ENCODE measurements around the gene GRHPR. TPM values are rescaled to one million over a fixed set of nuclear protein-coding genes. Genes with fewer than 3 reads are reported as not detected.

The GRHPR gene
- polyA plus RNA-seq, 2 donors, result 36.5 to 92.2 TPM

DNA sequence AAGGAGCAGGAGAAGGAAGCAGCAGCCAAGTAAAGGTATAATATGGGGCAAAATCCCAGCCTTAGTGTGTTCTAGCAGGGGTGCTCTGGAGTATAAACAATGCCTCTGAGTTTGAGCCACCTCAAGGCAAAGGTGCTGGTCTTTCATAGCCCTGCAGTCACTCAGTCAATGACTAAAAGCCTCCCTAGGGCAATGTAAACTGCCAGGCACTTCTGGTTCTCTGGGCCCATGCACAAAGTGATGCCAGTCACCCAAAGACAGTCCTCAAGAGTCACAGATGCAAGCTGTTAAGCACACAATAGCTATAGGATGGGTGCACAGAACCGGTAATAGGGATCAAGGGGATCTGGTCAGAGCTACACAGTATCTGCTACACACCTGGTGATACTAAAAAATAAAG, 30.1 kb downstream of the GRHPR start:
- Histone ChIP-seq H3K36me3 (ENCODE audit: control insufficient read depth in 2 of 2, insufficient read depth in 2 of 2, low read length in 1 of 2) (no peaks in the 10 kb centered on the region), H3K27ac (ENCODE audit: low read depth in 2 of 2, low read length in 1 of 2) (no peak overlapping the region), H3K4me1 (ENCODE audit: control insufficient read depth in 2 of 2, insufficient read depth in 2 of 2, low read length in 1 of 2) (peaks cover 0 to 11% of the 10 kb centered on the region in 2 donors), H3K9me3 (ENCODE audit: control insufficient read depth in 2 of 2, insufficient read depth in 1 of 2, low read depth in 1 of 2, low read length in 1 of 2) (no peaks in the 10 kb centered on the region), H3K27me3 (ENCODE audit: control insufficient read depth in 1 of 2, insufficient read depth in 2 of 2, low read length in 2 of 2) (no peaks in the 10 kb centered on the region), H3K4me3 (ENCODE audit: low read depth in 1 of 2, low read length in 2 of 2) (no peak overlapping the region)
- 81% methylated on average over 1 of the region's 1 CpG for WGBS, 2 donors

- Histone ChIP-seq H3K9me3 (ENCODE audit: control insufficient read depth in 2 of 2, insufficient read depth in 1 of 2, low read depth in 1 of 2, low read length in 1 of 2) (no peaks in the 10 kb centered on the region), H3K27ac (ENCODE audit: low read depth in 2 of 2, low read length in 1 of 2) (peak overlapping the region; percentile 54 to 73), H3K4me1 (ENCODE audit: control insufficient read depth in 2 of 2, insufficient read depth in 2 of 2, low read length in 1 of 2) (peaks cover 0 to 11% of the 10 kb centered on the region in 2 donors), H3K27me3 (ENCODE audit: control insufficient read depth in 1 of 2, insufficient read depth in 2 of 2, low read length in 2 of 2) (no peaks in the 10 kb centered on the region), H3K4me3 (ENCODE audit: low read depth in 1 of 2, low read length in 2 of 2) (no peak overlapping the region), H3K36me3 (ENCODE audit: control insufficient read depth in 2 of 2, insufficient read depth in 2 of 2, low read length in 1 of 2) (no peaks in the 10 kb centered on the region)
- WGBS, 2 donors, result 65 to 70% methylated on average over 1 of the region's 1 CpG
Measured at GRCh38 chr9:37453827-37454226, 31.3 kb downstream of the GRHPR start.

DNA sequence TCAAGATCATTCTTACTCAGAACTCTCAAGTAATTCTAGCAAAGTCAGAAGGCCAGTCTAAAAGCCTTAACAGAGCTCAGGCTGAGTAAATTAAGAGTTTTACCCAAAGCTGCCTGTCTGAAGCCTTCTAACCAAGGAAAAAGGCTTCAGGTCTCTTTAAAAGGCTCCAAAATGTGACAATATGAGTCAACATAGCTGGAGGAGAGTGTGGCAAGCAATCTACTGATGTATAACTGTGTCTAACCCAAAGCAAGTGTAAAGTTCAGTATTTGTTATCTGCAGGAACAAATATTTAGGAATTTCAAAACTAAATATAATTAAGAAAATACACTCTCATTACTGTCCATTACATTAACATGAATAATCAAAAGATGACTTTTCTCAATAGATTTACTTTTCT, 31.7 kb downstream of the GRHPR start:
- H3K36me3 ChIP-seq (ENCODE audit: control insufficient read depth in 2 of 2, insufficient read depth in 2 of 2, low read length in 1 of 2), result no peaks in the 10 kb centered on the region
- H3K4me3 ChIP-seq (ENCODE audit: low read depth in 1 of 2, low read length in 2 of 2), result no peak overlapping the region
- H3K27ac ChIP-seq (ENCODE audit: low read depth in 2 of 2, low read length in 1 of 2), result peak overlapping the region in 1 of 2 donors; percentile 73
- H3K27me3 ChIP-seq (ENCODE audit: control insufficient read depth in 1 of 2, insufficient read depth in 2 of 2, low read length in 2 of 2), result no peaks in the 10 kb centered on the region
- no peaks in the 10 kb centered on the region for H3K9me3 ChIP-seq (ENCODE audit: control insufficient read depth in 2 of 2, insufficient read depth in 1 of 2, low read depth in 1 of 2, low read length in 1 of 2)
- H3K4me1 ChIP-seq (ENCODE audit: control insufficient read depth in 2 of 2, insufficient read depth in 2 of 2, low read length in 1 of 2), result peaks cover 0 to 11% of the 10 kb centered on the region in 2 donors

- no peaks in the 10 kb centered on the region for H3K36me3 ChIP-seq (ENCODE audit: control insufficient read depth in 2 of 2, insufficient read depth in 2 of 2, low read length in 1 of 2)
Measured at GRCh38 chr9:37455884-37456647, 33.6 kb downstream of the GRHPR start.

DNA sequence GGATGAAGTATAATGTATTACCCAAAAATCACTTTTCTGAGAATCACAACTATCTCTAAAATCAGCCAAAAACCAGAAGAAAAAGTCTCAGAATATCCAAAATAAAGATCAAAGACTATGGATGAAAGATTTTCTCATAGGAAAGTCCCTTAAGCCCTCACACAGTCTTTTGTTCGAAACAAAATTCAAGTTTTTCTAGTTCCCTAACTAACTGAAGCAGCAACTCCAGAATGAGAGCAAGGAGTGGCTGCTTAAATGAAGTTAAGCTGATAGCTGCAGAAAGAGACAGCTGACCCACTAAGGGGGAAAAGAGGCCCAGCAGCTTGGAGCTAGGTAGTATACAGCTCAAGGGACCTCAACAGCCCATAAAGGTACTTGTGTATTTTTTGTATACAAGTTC, 34.3 kb downstream of the GRHPR start:
- H3K4me3 ChIP-seq (ENCODE audit: low read depth in 1 of 2, low read length in 2 of 2), result no peak overlapping the region
- 38 to 51% methylated on average over 1 of the region's 1 CpG for WGBS, 2 donors
- peaks cover 0 to 11% of the 10 kb centered on the region in 2 donors for H3K4me1 ChIP-seq (ENCODE audit: control insufficient read depth in 2 of 2, insufficient read depth in 2 of 2, low read length in 1 of 2)
- no peaks in the 10 kb centered on the region for H3K9me3 ChIP-seq (ENCODE audit: control insufficient read depth in 2 of 2, insufficient read depth in 1 of 2, low read depth in 1 of 2, low read length in 1 of 2)
- H3K27me3 ChIP-seq (ENCODE audit: control insufficient read depth in 1 of 2, insufficient read depth in 2 of 2, low read length in 2 of 2), result no peaks in the 10 kb centered on the region
- no peaks in the 10 kb centered on the region for H3K36me3 ChIP-seq (ENCODE audit: control insufficient read depth in 2 of 2, insufficient read depth in 2 of 2, low read length in 1 of 2)
- peak overlapping the region; percentile 77 to 92 for H3K27ac ChIP-seq (ENCODE audit: low read depth in 2 of 2, low read length in 1 of 2)

More at GRCh38 chr9:37455884-37456647, 33.6 kb downstream of the GRHPR start:
- Histone ChIP-seq H3K9me3 (ENCODE audit: control insufficient read depth in 2 of 2, insufficient read depth in 1 of 2, low read depth in 1 of 2, low read length in 1 of 2) (no peaks in the 10 kb centered on the region), H3K27ac (ENCODE audit: low read depth in 2 of 2, low read length in 1 of 2) (peak overlapping the region; percentile 51 to 67), H3K27me3 (ENCODE audit: control insufficient read depth in 1 of 2, insufficient read depth in 2 of 2, low read length in 2 of 2) (no peaks in the 10 kb centered on the region), H3K4me1 (ENCODE audit: control insufficient read depth in 2 of 2, insufficient read depth in 2 of 2, low read length in 1 of 2) (peaks cover 0 to 11% of the 10 kb centered on the region in 2 donors), H3K4me3 (ENCODE audit: low read depth in 1 of 2, low read length in 2 of 2) (no peak overlapping the region)
- WGBS, 2 donors, result 67 to 71% methylated on average over 7 of the region's 7 CpGs

- Histone ChIP-seq H3K36me3 (ENCODE audit: control insufficient read depth in 2 of 2, insufficient read depth in 2 of 2, low read length in 1 of 2) (peaks cover 0 to 2% of the 10 kb centered on the region in 2 donors), H3K9me3 (ENCODE audit: control insufficient read depth in 2 of 2, insufficient read depth in 1 of 2, low read depth in 1 of 2, low read length in 1 of 2) (no peaks in the 10 kb centered on the region), H3K4me3 (ENCODE audit: low read depth in 1 of 2, low read length in 2 of 2) (peak overlapping the region; percentile 22 to 82), H3K27ac (ENCODE audit: low read depth in 2 of 2, low read length in 1 of 2) (peak overlapping the region; percentile 50 to 64), H3K27me3 (ENCODE audit: control insufficient read depth in 1 of 2, insufficient read depth in 2 of 2, low read length in 2 of 2) (no peaks in the 10 kb centered on the region), H3K4me1 (ENCODE audit: control insufficient read depth in 2 of 2, insufficient read depth in 2 of 2, low read length in 1 of 2) (peaks cover 2% of the 10 kb centered on the region in 2 donors)
- WGBS, 2 donors, result 24 to 28% methylated on average over 3 of the region's 3 CpGs
Measured at GRCh38 chr9:37464006-37464405, 41.5 kb downstream of the GRHPR start.

DNA sequence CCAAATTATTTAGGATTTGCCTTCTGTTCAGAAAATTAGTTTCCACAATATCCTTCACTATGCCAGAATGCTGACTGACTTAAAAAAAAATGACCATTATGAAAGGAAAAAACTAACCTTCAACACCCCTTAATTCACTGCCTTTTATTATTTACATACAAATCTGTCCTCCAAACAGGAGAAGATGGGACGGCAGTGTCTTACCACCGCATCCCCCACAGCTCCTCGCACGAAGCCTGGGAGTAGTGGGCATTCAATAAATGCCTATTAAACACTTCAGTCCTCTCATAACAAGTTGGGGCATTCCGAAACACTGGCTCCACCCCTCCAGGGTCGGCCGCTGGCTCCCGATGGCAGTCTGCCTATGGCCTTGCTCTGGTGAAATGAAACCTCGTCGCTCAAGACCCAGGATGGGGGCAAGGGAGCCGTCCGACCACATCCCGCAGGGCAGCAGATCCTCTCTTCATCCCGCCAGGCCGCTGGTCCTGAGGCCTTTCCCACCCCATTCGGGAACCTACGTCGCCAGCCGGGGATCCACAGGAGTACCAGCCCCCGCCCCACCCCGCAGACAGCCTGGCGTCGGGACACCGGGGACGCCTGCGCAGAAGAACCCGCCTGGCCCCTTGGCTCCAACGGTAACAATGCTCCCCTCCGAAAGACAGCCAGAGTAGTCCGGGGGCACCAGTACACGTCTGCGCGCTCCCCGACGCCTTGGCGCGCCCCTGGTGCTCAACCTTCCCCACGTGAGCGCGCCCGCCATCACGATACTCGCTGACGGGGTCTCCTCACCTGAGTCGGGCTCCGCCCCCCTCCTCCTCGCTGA, 42.1 kb downstream of the GRHPR start:
- Histone ChIP-seq H3K4me1 (ENCODE audit: control insufficient read depth in 2 of 2, insufficient read depth in 2 of 2, low read length in 1 of 2) (peaks cover 2% of the 10 kb centered on the region in 2 donors), H3K27ac (ENCODE audit: low read depth in 2 of 2, low read length in 1 of 2) (peak overlapping the region; percentile 97 to 100), H3K27me3 (ENCODE audit: control insufficient read depth in 1 of 2, insufficient read depth in 2 of 2, low read length in 2 of 2) (no peaks in the 10 kb centered on the region), H3K4me3 (ENCODE audit: low read depth in 1 of 2, low read length in 2 of 2) (peak overlapping the region; percentile 82 to 89), H3K9me3 (ENCODE audit: control insufficient read depth in 2 of 2, insufficient read depth in 1 of 2, low read depth in 1 of 2, low read length in 1 of 2) (no peaks in the 10 kb centered on the region), H3K36me3 (ENCODE audit: control insufficient read depth in 2 of 2, insufficient read depth in 2 of 2, low read length in 1 of 2) (peaks cover 0 to 2% of the 10 kb centered on the region in 2 donors)
- WGBS, 2 donors, result 0% methylated on average over 42 to 47 of the region's 47 CpGs

- Histone ChIP-seq H3K36me3 (ENCODE audit: control insufficient read depth in 2 of 2, insufficient read depth in 2 of 2, low read length in 1 of 2) (peaks cover 0 to 2% of the 10 kb centered on the region in 2 donors), H3K27ac (ENCODE audit: low read depth in 2 of 2, low read length in 1 of 2) (peak within 1 kb of the TSS; percentile 97 to 100), H3K4me3 (ENCODE audit: low read depth in 1 of 2, low read length in 2 of 2) (peak within 1 kb of the TSS; percentile 82 to 89), H3K4me1 (ENCODE audit: control insufficient read depth in 2 of 2, insufficient read depth in 2 of 2, low read length in 1 of 2) (peaks cover 2% of the 10 kb centered on the region in 2 donors), H3K9me3 (ENCODE audit: control insufficient read depth in 2 of 2, insufficient read depth in 1 of 2, low read depth in 1 of 2, low read length in 1 of 2) (no peaks in the 10 kb centered on the region), H3K27me3 (ENCODE audit: control insufficient read depth in 1 of 2, insufficient read depth in 2 of 2, low read length in 2 of 2) (no peaks in the 10 kb centered on the region)
- 0% methylated on average over 51 to 52 of the region's 52 CpGs for WGBS, 2 donors
Measured at GRCh38 chr9:37465249-37466036, 42.9 kb downstream of the GRHPR start, which contains the start of gene ZBTB5. TSS of gene ZBTB5 (minus strand) at chr9:37465450. CDS start at chr9:37442551, 22,899 bp downstream.

Measured in esophagus (tissue), 2 donors.